Upper lobe of right lung (tissue), 1 donor: ENCODE data around the gene ZNF565. TPM values are rescaled to one million over a fixed set of nuclear protein-coding genes. Genes with fewer than 3 reads are reported as not detected.
"Not testable (repeated sequence)": the region's sequence is repeated elsewhere in the genome, so short reads cannot be mapped to it uniquely, and the experiment has no call there.

Experiments
- ATAC-seq: fragments of 200-7000 bp; cut with Tn5 transposase; one replicate; pipeline ENCODE4 v1.9.1; 2020; ENCODE audit warnings: mild to moderate bottlenecking, moderate library complexity
- DNase-seq: peaks from one replicate; pipeline ENCODE4 v3.0.0-alpha.2; 2020
- H3K27ac ChIP-seq: fragments of 200-600 bp; one replicate; pipeline ENCODE4 v1.8.0; 2022
- H3K27me3 ChIP-seq: fragments of 200-600 bp; one replicate; pipeline ENCODE4 v1.8.0; 2022; ENCODE audit warnings: mild to moderate bottlenecking
- H3K36me3 ChIP-seq: fragments of 200-600 bp; one replicate; pipeline ENCODE4 v1.8.0; 2022
- H3K4me1 ChIP-seq: fragments of 200-600 bp; one replicate; pipeline ENCODE4 v1.8.0; 2022
- H3K4me3 ChIP-seq: fragments of 200-600 bp; one replicate; pipeline ENCODE4 v1.8.0; 2022; ENCODE audit warnings: mild to moderate bottlenecking
- H3K9me3 ChIP-seq: fragments of 200-600 bp; one replicate; pipeline ENCODE4 v1.8.0; 2022
- CTCF ChIP-seq: fragments of 200-600 bp; IDR thresholded peaks from one replicate; pipeline ENCODE4 v1.8.0; 2022; ENCODE audit warnings: antibody characterized with exemption
- intact Hi-C: fragments of 100-400 bp; cut with DNase I; formaldehyde crosslinking; loops from one replicate; pipeline ENCODE4 v1.11.0; 2022
- total RNA-seq: library from RNA; stranded (reverse); fragmentation: NEBNext Ultra II Directional; extraction: Animal tissue kit (Norgen Biotek cat#: 25700); gene quantifications from one replicate; pipeline ENCODE4 v1.2.1, GENCODE V29; 2021
- donor health status: DM: no; HTN: yes; CAD: no; lungs with severe emphysema.

Gene ZNF565
- total RNA-seq, 1 donor from 2014 or later = 6.4 TPM

DNA sequence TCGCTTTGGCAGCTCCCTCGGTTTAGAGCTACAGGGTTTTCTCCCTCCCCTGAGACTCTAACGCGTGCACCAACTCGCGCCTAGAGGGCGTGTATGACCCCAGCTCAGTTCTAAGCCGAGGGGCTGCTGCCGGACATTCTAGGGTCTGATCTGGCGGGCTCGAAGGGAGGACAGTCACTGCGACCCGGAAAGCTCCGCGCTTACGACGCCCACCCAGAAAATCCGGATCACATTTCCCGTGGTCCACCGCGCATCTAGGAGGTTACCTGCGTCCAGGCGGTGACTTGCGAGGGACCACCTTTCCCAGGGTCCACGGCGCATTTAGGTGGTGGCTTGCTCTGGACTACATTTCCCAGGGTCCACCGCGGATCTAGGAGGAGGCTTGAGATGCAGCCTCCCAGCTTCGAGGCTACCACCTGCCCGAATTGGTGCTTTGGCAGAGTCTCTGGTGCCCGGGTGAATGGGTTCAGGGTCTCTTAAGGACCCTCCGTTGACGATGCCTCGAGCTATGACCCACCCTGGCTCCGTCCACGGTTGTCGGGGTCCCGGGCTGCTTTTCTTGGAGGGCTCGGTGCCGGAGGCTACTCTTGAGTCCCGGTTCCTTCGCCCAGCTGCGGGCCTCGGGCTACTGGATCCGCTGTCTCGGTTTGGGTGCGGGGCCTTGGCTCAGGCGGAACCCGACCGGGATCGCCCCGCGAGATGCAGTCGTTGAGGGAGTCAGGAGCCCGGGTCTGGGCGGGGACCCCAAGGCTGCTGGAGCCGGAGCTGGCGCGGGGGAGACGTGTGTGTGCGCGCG lies 30.9 kb upstream of the ZNF565 start:
- H3K27ac ChIP-seq = no peak overlapping the region
- H3K4me1 ChIP-seq = no peaks in the 10 kb centered on the region
- peak overlapping the region; percentile 34 for H3K4me3 ChIP-seq
- no peak for DNase-seq
- peak; percentile 16 for ATAC-seq
- no peaks in the 10 kb centered on the region for H3K9me3 ChIP-seq
- H3K27me3 ChIP-seq = no peaks in the 10 kb centered on the region
- intact Hi-C loops = no loop called here
- no peaks in the 10 kb centered on the region for H3K36me3 ChIP-seq
- no peak for TF ChIP-seq CTCF

GRCh38 chr19:36244066-36244465 lies 29.6 kb upstream of the ZNF565 start:
- intact Hi-C loops = no loop called here
- Histone ChIP-seq H3K4me3 (no peak overlapping the region), H3K36me3 (no peaks in the 10 kb centered on the region), H3K27me3 (no peaks in the 10 kb centered on the region), H3K27ac (no peak overlapping the region), H3K4me1 (no peaks in the 10 kb centered on the region), H3K9me3 (peaks cover 7% of the 10 kb centered on the region)
- no peak for TF ChIP-seq CTCF
- DNase-seq (no peak), ATAC-seq (no peak)

DNA sequence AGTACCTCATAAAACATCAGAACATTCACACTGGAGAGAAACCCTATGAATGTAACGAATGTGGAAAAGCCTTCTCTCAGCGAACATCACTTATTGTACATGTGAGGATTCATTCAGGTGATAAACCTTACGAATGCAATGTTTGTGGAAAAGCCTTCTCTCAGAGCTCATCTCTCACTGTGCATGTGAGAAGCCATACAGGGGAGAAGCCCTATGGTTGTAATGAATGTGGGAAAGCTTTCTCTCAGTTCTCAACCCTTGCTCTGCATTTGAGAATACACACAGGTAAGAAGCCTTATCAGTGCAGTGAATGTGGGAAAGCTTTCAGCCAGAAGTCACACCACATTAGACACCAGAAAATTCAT lies 22.5 kb upstream of the ZNF565 start:
- Histone ChIP-seq H3K9me3 (peaks cover 31% of the 10 kb centered on the region), H3K36me3 (peaks cover 54% of the 10 kb centered on the region)
- ATAC-seq = no peak

GRCh38 chr19:36236304-36236945 lies 22.0 kb upstream of the ZNF565 start:
- intact Hi-C loops = no loop called here
- Histone ChIP-seq H3K4me1 (no peaks in the 10 kb centered on the region), H3K27ac (no peak overlapping the region), H3K9me3 (peaks cover 31% of the 10 kb centered on the region), H3K4me3 (no peak overlapping the region), H3K36me3 (peaks cover 59% of the 10 kb centered on the region), H3K27me3 (no peaks in the 10 kb centered on the region)
- DNase-seq (no peak), ATAC-seq (no peak)
- TF ChIP-seq CTCF = no peak

More for the DNA sequence above, 22.5 kb upstream of the ZNF565 start:
- Histone ChIP-seq H3K27me3 (no peaks in the 10 kb centered on the region), H3K4me3 (no peak overlapping the region), H3K4me1 (no peaks in the 10 kb centered on the region), H3K27ac (no peak overlapping the region)
- no peak for TF ChIP-seq CTCF
- DNase-seq = no peak
- intact Hi-C loops = no loop called here

GRCh38 chr19:36233626-36234025 lies 19.2 kb upstream of the ZNF565 start:
- Histone ChIP-seq H3K9me3 (peaks cover 28% of the 10 kb centered on the region), H3K36me3 (peaks cover 87% of the 10 kb centered on the region)
- intact Hi-C loops, ATAC-seq, H3K4me1 ChIP-seq, H3K27ac ChIP-seq, H3K27me3 ChIP-seq, H3K4me3 ChIP-seq, DNase-seq: not testable (repeated sequence)

- Histone ChIP-seq H3K36me3 (peaks cover 75% of the 10 kb centered on the region), H3K27me3 (no peaks in the 10 kb centered on the region), H3K27ac (no peak overlapping the region), H3K4me3 (no peak overlapping the region), H3K9me3 (peaks cover 5% of the 10 kb centered on the region), H3K4me1 (peaks cover 17% of the 10 kb centered on the region)
- ATAC-seq (no peak), DNase-seq (no peak)
- intact Hi-C loops = no loop called here
- no peak for TF ChIP-seq CTCF
These were observed 10.9 kb upstream of the ZNF565 start for GRCh38 chr19:36225219-36225892.
